SK-N-SH (cell line): ENCODE data around the gene ITGAE. TPM values are rescaled to one million over a fixed set of nuclear protein-coding genes. Genes with fewer than 3 reads are reported as not detected.

Experiments used
- CTCF ChIA-PET: fragments of 300-600, 350-600 bp; formaldehyde crosslinking; extraction: SDS; loops from one replicate; lab custom pipeline; 2021; lab: Yijun Ruan, JAX
- POLR2A ChIA-PET: fragments of 350-600 bp; sonication (Branson Sonifier 250); formaldehyde crosslinking; extraction: SDS; loops from one replicate; lab custom pipeline; 2020; ENCODE audit warnings: antibody characterized with exemption, inconsistent platforms; lab: Yijun Ruan, JAX
- DNase-seq: peaks from one replicate; pipeline ENCODE4 v3.0.0; 2012
- H2AFZ ChIP-seq: fragments of 200-600 bp; sonication (generic); 2 replicates; pipeline ENCODE4 v1.8.1; 2016; ENCODE audit warnings: antibody characterized with exemption, mild to moderate bottlenecking, low read depth
- H3F3A ChIP-seq: fragments of 200-600 bp; sonication (generic); replicated peaks from 2 replicates; pipeline ENCODE3; 2016; ENCODE audit warnings: antibody characterized with exemption, mild to moderate bottlenecking; ENCODE audit not compliant: insufficient read depth
- H3K27ac ChIP-seq, 2 experiments: fragments of 200-500 bp in 1 of 2; fragments of 200-600 bp in 1 of 2; sonication (Bioruptor generic) in 1 of 2; sonication (generic), shearing (Covaris generic) in 1 of 2; 2 replicates each; pipeline versions ENCODE4 v1.5.1 to v1.6.1; 2014 to 2016; ENCODE audit warnings: low read depth in 2 of 2, inconsistent platforms in 1 of 2, low read length in 1 of 2, mild to moderate bottlenecking in 1 of 2, mixed read lengths in 1 of 2
- H3K27me3 ChIP-seq: fragments of 200-600 bp; sonication (generic), shearing (Covaris generic); 2 replicates; pipeline ENCODE4 v1.6.1; 2016; ENCODE audit warnings: mixed run types; ENCODE audit not compliant: insufficient read depth
- H3K36me3 ChIP-seq, 2 experiments: fragments of 200-500 bp in 1 of 2; fragments of 200-600 bp in 1 of 2; sonication (Bioruptor generic) in 1 of 2; sonication (generic) in 1 of 2; replicated peaks in 1 of 2; 2 replicates each; pipeline versions ENCODE3 to v1.5.1; 2014 to 2016; ENCODE audit warnings: low read length in 1 of 2, mild to moderate bottlenecking in 1 of 2; ENCODE audit not compliant: insufficient read depth in 2 of 2, control insufficient read depth in 1 of 2
- H3K4me1 ChIP-seq, 2 experiments: fragments of 200-500 bp in 1 of 2; fragments of 200-600 bp in 1 of 2; sonication (Bioruptor generic) in 1 of 2; sonication (generic), shearing (Covaris generic) in 1 of 2; 2 replicates each; pipeline versions ENCODE4 v1.5.1 to v1.6.1; 2014 to 2016; ENCODE audit warnings: low read depth in 1 of 2, low read length in 1 of 2, mixed run types in 1 of 2; ENCODE audit not compliant: insufficient read depth in 2 of 2, control insufficient read depth in 1 of 2
- H3K4me2 ChIP-seq: fragments of 200-600 bp; sonication (generic), shearing (Covaris generic); 2 replicates; pipeline ENCODE4 v1.6.1; 2017; ENCODE audit warnings: mixed run types
- H3K4me3 ChIP-seq, 2 experiments: fragments of 200-500 bp in 1 of 2; fragments of 200-600 bp in 1 of 2; sonication (Bioruptor generic) in 1 of 2; sonication (generic), shearing (Covaris generic) in 1 of 2; 2 replicates each; pipeline versions ENCODE4 v1.5.1 to v1.8.1; 2014 to 2016; ENCODE audit warnings: low read depth in 2 of 2, inconsistent platforms in 1 of 2, low read length in 1 of 2, mild to moderate bottlenecking in 1 of 2, mixed read lengths in 1 of 2, moderate library complexity in 1 of 2
- H3K79me2 ChIP-seq: fragments of 200-600 bp; sonication (generic); 2 replicates; pipeline ENCODE4 v1.8.1; 2017; ENCODE audit warnings: mild to moderate bottlenecking; ENCODE audit not compliant: insufficient read depth
- H3K9ac ChIP-seq: fragments of 200-600 bp; sonication (generic); 2 replicates; pipeline ENCODE4 v1.6.1; 2017; ENCODE audit warnings: mixed run types
- H3K9me2 ChIP-seq: fragments of 200-600 bp; sonication (generic); 2 replicates; pipeline ENCODE4 v1.6.1; 2017; ENCODE audit warnings: mixed run types
- H3K9me3 ChIP-seq: fragments of 200-600 bp; sonication (generic); 2 replicates; pipeline ENCODE4 v1.6.1; 2017; ENCODE audit warnings: mixed run types, mild to moderate bottlenecking, moderate library complexity
- H4K20me1 ChIP-seq: fragments of 200-600 bp; sonication (generic); 2 replicates; pipeline ENCODE4 v1.6.1; 2017; ENCODE audit warnings: mild to moderate bottlenecking, mixed run types; ENCODE audit not compliant: insufficient read depth
- ELF1 ChIP-seq: IDR thresholded peaks from 2 replicates; pipeline ENCODE4 v1.4.0; 2012
- EP300 ChIP-seq, 2 experiments: IDR thresholded peaks; 2 replicates each; pipeline versions ENCODE4 v1.4.0 to v1.6.1; 2012; ENCODE audit warnings: borderline replicate concordance in 1 of 2, low read depth in 1 of 2, low read length in 1 of 2
- FOSL2 ChIP-seq: IDR thresholded peaks from 2 replicates; pipeline ENCODE4 v1.4.0; 2012; ENCODE audit warnings: low read depth, mild to moderate bottlenecking, moderate library complexity, borderline replicate concordance
- FOXJ3 ChIP-seq: sonication (generic); formaldehyde crosslinking; IDR thresholded peaks from 2 replicates; pipeline ENCODE4 v1.5.1; 2020; ENCODE audit warnings: mild to moderate bottlenecking, missing genetic modification reagents
- GATA2 ChIP-seq: sonication (generic); formaldehyde crosslinking; IDR thresholded peaks from 2 replicates; pipeline ENCODE4 v1.5.0; 2020; ENCODE audit warnings: mild to moderate bottlenecking, missing genetic modification reagents
- JUND ChIP-seq: IDR thresholded peaks from 2 replicates; pipeline ENCODE4 v1.4.0; 2012
- MAX ChIP-seq: IDR thresholded peaks from 2 replicates; pipeline ENCODE4 v1.4.0; 2012; ENCODE audit warnings: low read depth
- NFIC ChIP-seq: IDR thresholded peaks from 2 replicates; pipeline ENCODE4 v1.4.0; 2012; ENCODE audit warnings: borderline replicate concordance
- NRF1 ChIP-seq: IDR thresholded peaks from 2 replicates; pipeline ENCODE4 v1.6.1; 2012; ENCODE audit warnings: low read depth, mild to moderate bottlenecking, low read length
- PBX3 ChIP-seq: IDR thresholded peaks from 2 replicates; pipeline ENCODE4; 2012
- POLR2AphosphoS5 ChIP-seq: IDR thresholded peaks from 2 replicates; pipeline ENCODE4 v1.6.1; 2012; ENCODE audit warnings: low read depth, low read length
- RAD21 ChIP-seq: IDR thresholded peaks from 2 replicates; pipeline ENCODE4 v1.6.1; 2012; ENCODE audit warnings: mild to moderate bottlenecking, low read length
- RFX5 ChIP-seq: IDR thresholded peaks from 2 replicates; pipeline ENCODE4 v1.6.1; 2012; ENCODE audit warnings: mild to moderate bottlenecking, improper control_type of control experiment, low read length
- RXRA ChIP-seq: IDR thresholded peaks from 2 replicates; pipeline ENCODE4 v1.4.0; 2012; ENCODE audit warnings: low read depth, mild to moderate bottlenecking, borderline replicate concordance
- TAF1 ChIP-seq: IDR thresholded peaks from 2 replicates; pipeline ENCODE4 v1.6.1; 2012; ENCODE audit warnings: low read depth, mild to moderate bottlenecking, low read length, moderate library complexity, borderline replicate concordance
- TCF12 ChIP-seq: IDR thresholded peaks from 2 replicates; pipeline ENCODE4 v1.4.0; 2012
- TEAD4 ChIP-seq: IDR thresholded peaks from 2 replicates; pipeline ENCODE4 v1.4.0; 2012; ENCODE audit warnings: mild to moderate bottlenecking, borderline replicate concordance; ENCODE audit not compliant: insufficient read depth
- USF2 ChIP-seq: fragments of 150-350 bp; IDR thresholded peaks from 2 replicates; pipeline ENCODE4 v1.6.1; 2017; ENCODE audit warnings: antibody characterized with exemption, low read length, low read depth, borderline replicate concordance
- YY1 ChIP-seq: IDR thresholded peaks from 2 replicates; pipeline ENCODE4 v1.4.0; 2012; ENCODE audit warnings: low read depth, mild to moderate bottlenecking
- WGBS: methylation state at CpG from one replicate; pipeline ENCODE4 v1.1.6; 2017; ENCODE audit warnings: low lambda C conversion rate; 5-methylcytosine and 5-hydroxymethylcytosine counted together
- polyA plus RNA-seq, 3 experiments: library from polyadenylated mRNA; depleted of rRNA; stranded (reverse); fragments of >200 nt; gene quantifications; 2 replicates each; pipeline ENCODE4 v1.2.3, GENCODE V29; 2012

The ITGAE gene
- polyA plus RNA-seq, 1 of the 3 experiments (the other 2 are of a cell fraction): 56.7 TPM

GRCh38 chr17:3799181-3799945, 1.6 kb downstream of the ITGAE start:
- TF ChIP-seq GATA2 (CRISPR knock-in tag): no peak
- no peak for TF ChIP-seq RFX5
- no peak for TF ChIP-seq ELF1
- TF ChIP-seq PBX3: no peak
- no peak for TF ChIP-seq NFIC
- no peak for TF ChIP-seq MAX
- no peak for TF ChIP-seq USF2
- TF ChIP-seq NRF1: no peak
- TF ChIP-seq POLR2AphosphoS5: no peak
- no peak for TF ChIP-seq EP300 (IDR thresholded peaks at IDR 0.05; ENCODE audit: borderline replicate concordance in 1 of 2, low read depth in 1 of 2, low read length in 1 of 2)
- TF ChIP-seq TEAD4: no peak
- TF ChIP-seq TCF12: no peak
- no peak for TF ChIP-seq YY1
- TF ChIP-seq JUND: no peak
- TF ChIP-seq FOSL2: no peak
- TF ChIP-seq RAD21: no peak
- TF ChIP-seq RXRA: no peak
- TF ChIP-seq FOXJ3 (CRISPR knock-in tag): no peak
- no peak for TF ChIP-seq TAF1
- H3K79me2 ChIP-seq: no peaks in the 10 kb centered on the region
- H3K4me3 ChIP-seq: no peak overlapping the region
- POLR2A ChIA-PET: no interaction called here
- H3K36me3 ChIP-seq: no peaks in the 10 kb centered on the region
- peaks cover 20% of the 10 kb centered on the region for H3F3A ChIP-seq
- no peak overlapping the region for H3K27ac ChIP-seq
- WGBS: 89% methylated on average over 11 of the region's 12 CpGs
- H3K27me3 ChIP-seq: no peaks in the 10 kb centered on the region
- H3K9ac ChIP-seq: no peak overlapping the region
- no peaks in the 10 kb centered on the region for H3K9me3 ChIP-seq
- CTCF ChIA-PET: interaction anchor here (2.8 kb wide), 1 partner anchor 62 kb away, joined by 11 read pairs; no protein-coding TSS in a partner anchor
- no peak for DNase-seq
- H4K20me1 ChIP-seq: no peaks in the 10 kb centered on the region
- H2AFZ ChIP-seq: no peak overlapping the region
- H3K4me1 ChIP-seq: peaks cover 0 to 11% of the 10 kb centered on the region in 2 experiments; a peak in 1 of 4 replicates
- no peak overlapping the region for H3K4me2 ChIP-seq
- no peaks in the 10 kb centered on the region for H3K9me2 ChIP-seq
